RPMI7951 (cell line): ENCODE results near the gene SMARCD1. TPM values are rescaled to one million over a fixed set of nuclear protein-coding genes. Genes with fewer than 3 reads are reported as not detected.
A peak's percentile ranks its signal among the peaks of the same experiment; 100 is the strongest.
"Not testable (repeated sequence)": the region's sequence is repeated elsewhere in the genome, so short reads cannot be mapped to it uniquely, and the experiment has no call there.

ENCODE experiments used
- DNase-seq: peaks from one replicate; pipeline ENCODE4 v3.0.0-alpha.2; 2012; ENCODE audit warnings: low read depth
- total RNA-seq: library from RNA; depleted of rRNA; stranded (reverse); fragments of >200 nt; shearing (Covaris generic); gene quantifications from 2 replicates; pipeline ENCODE4 v1.2.3, GENCODE V29; 2014

SMARCD1 gene
- total RNA-seq, 1 experiment from 2014 or later = 35.9 TPM

DNA sequence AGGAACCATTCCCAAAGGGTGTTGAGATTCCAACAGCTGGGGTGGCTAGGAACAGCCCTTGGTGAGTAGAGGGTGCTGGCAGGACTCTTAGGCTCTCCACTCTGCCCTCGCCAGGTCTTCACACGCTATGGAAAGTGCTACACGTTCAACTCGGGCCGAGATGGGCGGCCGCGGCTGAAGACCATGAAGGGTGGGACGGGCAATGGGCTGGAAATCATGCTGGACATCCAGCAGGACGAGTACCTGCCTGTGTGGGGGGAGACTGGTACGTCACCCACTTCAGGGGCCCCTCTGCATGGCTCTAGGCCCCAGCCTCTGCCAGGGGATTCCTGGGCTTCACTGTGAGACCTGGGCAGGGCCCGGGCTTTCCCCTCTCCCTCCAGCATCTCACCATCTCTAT lies 8.0 kb upstream of the SMARCD1 start:
- DNase-seq = no peak

DNA sequence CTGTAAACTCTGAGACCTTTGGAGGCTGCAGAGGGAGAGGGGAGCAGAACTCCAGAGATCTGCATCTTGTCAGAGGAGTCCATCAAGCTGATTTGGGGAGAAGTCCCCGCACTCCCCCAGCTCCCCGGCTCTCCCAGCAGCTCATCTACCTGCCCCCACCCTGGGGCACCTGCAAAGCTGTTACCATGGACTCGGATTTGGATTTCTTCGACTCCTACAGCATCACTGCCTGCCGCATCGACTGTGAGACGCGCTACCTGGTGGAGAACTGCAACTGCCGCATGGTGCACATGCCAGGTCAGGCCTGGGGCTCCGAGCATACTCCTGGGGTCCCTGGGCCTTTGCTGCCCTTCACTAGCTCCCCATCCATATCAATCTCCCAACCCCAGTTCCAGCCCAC lies 6.9 kb upstream of the SMARCD1 start:
- DNase-seq = no peak

DNA sequence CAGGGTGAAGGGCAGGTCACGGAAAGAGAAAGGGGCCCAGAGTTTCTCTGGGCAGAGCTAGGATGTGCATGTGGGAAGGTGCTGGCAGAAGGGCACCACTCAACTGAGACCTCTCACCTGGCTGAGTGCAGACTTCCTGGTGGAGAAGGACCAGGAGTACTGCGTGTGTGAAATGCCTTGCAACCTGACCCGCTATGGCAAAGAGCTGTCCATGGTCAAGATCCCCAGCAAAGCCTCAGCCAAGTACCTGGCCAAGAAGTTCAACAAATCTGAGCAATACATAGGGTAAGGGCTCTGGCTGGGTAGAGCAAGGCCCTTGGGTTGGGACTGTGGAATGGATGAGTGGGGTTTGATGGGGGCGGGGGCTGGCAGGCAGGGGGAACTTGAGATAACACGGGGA lies 5.4 kb upstream of the SMARCD1 start:
- no peak for DNase-seq

DNA sequence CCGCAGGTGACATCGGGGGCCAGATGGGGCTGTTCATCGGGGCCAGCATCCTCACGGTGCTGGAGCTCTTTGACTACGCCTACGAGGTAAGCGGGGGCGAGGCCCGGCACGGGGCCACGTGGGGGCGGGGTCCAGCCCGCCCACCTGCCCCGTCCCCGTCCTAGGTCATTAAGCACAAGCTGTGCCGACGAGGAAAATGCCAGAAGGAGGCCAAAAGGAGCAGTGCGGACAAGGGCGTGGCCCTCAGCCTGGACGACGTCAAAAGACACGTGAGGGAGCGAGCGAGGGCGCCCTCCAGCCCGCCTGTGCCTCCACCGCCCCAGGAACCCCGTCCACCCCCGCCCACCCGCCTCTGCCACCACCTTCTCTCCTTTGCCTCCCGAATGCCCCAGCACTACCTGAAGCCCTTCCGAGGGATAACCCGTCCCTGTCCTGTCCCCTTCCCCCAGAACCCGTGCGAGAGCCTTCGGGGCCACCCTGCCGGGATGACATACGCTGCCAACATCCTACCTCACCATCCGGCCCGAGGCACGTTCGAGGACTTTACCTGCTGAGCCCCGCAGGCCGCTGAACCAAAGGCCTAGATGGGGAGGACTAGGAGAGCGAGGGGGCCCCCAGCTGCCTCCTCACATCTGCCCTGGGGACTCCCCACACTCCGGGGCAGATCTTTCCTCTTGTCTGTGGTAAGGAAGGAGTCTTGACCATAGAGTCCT lies 3.9 kb upstream of the SMARCD1 start:
- no peak for DNase-seq

DNA sequence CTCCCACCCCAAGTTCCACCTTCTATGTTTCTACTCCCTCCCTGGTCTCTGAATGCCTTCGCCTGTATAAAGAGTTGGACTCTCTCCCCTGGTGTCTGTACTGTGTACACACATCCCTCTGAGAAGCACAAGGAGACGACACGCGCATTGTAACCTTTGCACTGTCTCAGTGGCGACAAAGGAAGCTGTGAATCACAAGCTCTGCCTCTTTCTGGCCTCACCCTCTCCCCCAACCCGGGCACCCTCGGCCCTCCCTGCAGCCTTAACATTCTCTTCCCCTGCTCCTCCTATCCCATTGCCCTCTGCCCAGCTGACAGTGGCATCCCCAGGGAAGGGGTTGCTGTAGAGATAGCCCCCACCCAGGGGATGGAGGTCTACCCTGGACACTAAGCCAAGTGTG lies 2.5 kb upstream of the SMARCD1 start:
- no peak for DNase-seq

DNA sequence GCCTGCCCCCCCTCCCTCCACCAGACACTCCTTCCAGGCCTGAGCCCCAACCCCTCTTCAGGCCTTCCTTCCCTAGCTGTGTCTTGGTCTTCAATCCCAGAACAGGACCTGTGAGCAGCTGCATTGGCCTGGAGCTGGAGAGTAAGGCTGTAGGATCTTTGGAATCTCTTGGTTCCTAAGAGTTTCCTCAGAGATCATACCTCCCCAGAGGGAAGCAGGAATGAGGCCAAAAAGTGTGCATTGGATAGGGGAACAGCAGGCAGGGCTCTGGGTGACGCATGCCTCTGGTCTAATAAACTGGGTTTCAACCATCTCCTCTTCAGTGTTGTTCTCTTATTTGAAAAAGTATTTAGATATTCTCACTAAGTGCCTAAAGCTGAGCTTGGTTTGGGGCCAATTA lies 1.8 kb upstream of the SMARCD1 start:
- no peak for DNase-seq

DNA sequence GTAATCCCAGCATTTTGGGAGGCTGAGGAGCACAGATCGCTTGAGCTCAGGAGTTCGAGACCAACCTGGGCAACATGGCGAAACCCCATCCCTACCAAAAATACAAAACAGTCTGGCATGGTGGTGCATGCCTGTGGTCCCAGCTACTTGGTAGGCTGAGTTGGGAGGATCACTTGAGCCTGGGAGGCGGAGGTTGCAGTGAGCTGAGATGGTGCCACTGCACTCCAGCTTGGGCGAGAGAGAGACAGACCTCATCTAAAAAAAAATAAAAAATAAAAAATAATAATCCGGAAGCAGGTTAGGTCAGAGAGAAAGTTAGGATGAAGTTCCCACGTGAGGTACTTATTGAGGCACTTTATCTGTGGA lies 750 bp upstream of the SMARCD1 start:
- DNase-seq = not testable (repeated sequence)

DNA sequence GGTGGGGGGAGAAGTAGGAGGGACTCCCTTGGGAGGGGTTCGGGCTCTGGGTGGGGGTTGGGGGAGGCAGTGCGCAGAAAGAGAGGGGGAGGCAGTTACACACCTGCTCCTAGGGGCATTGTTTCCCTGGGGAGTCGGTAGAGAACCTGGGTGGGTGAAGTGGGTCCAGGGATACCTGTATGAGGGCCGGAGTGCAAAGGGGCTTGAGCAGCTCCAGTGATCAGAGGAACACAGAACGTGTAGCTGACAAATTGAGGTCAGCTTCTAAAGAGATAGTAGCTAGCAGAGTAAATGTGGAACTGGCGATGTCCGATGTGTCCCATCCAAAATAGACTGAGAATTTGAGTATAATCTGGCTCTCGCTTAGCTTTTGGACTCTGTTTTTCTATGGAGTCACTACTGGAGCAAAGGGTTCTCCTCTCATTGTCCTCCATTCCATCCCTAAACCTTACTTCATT lies 502 bp downstream of the SMARCD1 start:
- DNase-seq = no peak

DNA sequence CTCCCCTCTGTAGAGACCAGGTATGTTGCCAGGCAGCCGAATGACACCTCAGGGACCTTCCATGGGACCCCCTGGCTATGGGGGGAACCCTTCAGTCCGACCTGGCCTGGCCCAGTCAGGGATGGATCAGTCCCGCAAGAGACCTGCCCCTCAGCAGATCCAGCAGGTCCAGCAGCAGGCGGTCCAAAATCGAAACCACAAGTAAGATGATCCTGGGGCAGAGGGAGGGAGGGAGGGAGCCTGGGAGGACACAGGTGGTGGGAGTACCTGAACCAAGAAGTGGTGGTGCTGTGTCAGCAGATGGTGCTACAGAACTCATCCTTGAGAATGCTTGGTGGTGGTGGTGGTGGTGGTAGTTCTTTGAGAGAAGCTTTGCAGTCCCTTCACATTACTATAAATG lies 1.0 kb downstream of the SMARCD1 start:
- no peak for DNase-seq

DNA sequence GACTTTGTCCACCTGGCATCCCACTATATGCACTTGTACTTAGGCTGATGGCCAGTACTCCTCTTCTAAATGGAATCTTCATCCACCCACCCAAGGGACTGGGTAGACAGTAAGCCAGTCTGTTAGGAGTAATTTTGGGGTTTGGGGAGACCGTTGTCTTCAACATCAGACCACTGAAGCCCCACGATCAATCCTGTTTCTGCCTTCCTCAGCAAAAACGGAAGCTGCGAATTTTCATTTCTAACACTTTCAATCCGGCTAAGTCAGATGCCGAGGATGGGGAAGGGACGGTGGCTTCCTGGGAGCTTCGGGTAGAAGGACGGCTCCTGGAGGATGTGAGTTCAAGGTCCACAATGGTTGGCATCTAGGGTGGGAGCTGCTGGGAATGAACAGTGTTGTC lies 2.0 kb downstream of the SMARCD1 start:
- DNase-seq = no peak

DNA sequence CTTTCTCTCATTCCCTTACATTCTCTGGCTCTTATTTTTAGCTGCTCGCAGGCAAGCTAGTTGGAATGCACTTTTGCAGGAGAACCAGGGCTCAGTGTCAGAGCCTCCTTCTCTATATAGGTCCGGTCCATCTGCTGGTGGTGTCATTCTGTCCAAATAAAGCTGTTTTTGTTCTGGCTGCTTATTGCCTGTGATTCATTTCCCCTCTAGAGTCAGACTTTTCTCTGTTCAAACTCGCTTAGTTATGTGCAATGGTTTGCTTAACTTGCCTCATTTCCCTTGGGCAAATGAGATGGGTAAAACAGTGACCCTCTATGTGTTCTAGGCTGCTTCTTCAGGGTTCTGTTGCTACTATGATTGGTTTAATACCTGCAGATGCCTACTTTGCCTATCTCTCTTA lies 2.9 kb downstream of the SMARCD1 start:
- DNase-seq = peak; percentile 52

DNA sequence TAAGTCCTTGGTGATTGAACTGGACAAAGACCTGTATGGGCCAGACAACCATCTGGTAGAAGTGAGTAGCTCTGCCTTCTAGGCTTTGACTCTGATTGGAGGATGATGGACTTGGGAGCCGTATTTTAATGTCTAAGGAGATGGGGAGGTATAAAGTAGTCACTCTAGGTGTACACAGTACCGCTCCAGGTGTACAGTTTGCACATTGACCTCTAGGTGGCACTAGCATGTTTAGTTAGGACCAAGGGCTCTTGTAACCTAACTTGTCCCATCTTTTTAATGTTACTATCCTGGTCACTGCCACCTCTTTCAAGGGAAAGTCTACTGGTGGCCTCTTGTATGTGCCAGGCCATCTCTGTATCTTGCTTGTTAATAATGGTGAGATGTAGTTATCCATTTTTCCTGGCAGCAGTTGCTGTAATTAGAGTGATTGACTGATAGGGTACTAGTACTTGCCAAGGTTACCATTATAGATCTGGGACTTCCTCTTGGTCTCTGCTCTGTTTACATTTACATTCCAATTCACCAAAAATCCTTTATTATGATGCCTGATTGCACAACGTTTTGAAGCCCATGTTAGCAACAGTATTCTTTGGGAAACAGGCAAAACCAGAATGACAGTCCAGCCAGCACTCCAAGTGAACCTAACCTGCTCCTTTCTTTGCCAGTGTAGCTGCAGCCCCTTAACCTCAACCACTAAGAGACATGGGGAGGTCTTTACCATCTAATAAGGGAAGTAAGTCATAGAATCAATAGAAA lies 3.6 kb downstream of the SMARCD1 start:
- DNase-seq = peak; percentile 46

DNA sequence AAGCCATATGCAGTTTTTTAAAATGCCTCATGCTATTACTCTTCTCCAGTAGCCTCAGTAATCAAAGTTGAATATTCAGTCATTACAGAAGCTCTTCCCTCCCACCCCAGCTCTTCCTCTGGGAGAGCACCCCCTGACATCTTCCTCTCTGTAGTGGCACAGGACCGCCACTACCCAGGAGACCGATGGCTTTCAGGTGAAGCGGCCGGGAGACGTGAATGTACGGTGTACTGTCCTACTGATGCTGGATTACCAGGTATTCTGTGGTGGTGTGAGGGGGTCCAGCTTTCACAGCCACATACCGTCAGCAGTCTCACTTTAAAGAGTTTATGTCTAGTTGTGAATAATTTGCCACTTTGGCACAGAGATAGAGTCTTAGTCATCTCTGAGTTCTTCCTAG lies 4.6 kb downstream of the SMARCD1 start:
- no peak for DNase-seq

DNA sequence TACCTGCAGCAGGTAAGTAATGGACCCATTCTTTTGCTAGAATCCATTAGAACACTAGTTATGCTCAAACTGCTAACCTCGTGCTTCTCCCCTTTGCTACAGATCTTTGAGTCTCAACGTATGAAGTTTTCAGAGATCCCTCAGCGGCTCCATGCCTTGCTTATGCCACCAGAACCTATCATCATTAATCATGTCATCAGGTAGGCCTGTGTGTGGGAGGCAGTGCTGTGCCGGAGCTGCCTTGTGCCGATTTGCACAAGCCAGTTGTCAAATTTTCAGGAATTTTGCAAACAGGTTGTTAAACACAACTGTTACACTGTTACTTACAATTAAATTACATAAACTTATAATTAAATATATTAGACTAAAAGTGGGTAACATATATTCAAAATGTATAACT lies 5.2 kb downstream of the SMARCD1 start:
- no peak for DNase-seq

DNA sequence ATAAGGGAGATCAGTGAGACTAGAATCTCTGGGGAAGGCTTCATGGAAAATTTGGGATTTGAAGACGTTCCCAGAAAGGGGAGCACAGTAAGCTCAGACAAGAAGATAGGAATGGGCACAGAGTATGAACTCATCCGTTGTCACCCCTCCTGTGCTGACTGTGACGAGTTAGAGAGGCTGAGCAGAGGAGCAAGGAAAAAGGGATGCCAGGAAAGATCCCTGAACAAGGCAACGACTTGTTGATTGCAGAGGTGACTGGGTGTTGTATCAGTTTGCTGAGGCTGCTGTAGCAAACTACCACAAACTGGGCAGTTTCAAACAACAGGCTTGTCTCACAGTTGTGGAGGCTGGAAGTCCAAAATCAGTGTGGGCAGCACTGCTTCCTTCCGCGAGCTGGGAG lies 12.8 kb downstream of the SMARCD1 start:
- DNase-seq = no peak

DNA sequence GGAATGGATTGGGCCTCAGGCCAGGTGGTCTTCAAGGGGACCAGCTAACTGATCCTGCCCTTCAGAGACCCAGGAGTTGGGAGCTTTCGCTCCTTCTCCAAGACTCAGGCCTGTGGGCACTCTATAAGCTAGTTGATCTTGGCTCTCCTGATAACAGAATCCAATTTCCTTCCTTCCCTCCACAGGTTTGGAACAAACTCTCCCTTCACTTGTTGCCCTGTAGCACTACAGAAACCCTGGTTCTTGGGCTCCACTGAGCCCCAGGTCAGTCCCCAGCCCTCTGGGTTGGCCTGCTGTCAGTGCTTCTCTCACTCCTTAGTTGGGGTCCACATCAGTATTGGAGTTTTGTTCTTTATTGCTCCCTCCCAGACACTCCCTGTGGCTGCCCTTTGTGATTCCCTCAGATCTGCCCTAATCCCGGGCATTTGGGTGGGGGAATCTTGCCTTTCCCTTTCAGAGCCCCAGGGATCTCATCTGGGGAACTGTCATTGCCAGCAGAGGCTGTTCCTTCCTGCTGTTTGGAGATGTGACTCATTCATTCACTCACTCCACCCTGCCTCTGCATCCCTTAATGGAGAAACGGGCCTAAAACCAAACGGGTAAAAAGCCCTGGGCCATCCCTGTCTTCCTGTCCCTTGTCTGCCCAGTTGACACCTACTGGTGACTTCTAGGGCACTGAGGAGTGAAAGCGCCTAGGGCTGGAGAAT lies 14.3 kb downstream of the SMARCD1 start:
- peak; percentile 74 for DNase-seq

DNA sequence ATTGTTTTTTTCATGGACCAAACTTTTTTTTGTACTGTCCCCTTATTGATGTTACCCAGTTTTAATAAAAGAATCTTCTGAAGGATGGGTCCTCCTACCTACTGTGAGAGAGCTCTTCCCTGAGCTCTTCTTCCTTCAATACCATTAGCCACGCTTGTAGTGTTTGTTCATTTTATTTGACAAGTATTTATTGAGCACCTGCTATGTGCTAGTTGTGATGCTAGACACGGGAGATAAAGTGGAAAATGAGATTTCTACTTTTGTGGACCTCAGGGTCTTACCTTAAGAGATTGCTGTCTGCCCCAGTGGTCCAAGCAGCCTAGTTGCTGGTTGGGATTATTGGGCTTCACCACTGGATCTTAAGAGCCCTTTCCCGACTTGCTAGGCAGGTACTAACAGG lies 15.4 kb downstream of the SMARCD1 start:
- no peak for DNase-seq

DNA sequence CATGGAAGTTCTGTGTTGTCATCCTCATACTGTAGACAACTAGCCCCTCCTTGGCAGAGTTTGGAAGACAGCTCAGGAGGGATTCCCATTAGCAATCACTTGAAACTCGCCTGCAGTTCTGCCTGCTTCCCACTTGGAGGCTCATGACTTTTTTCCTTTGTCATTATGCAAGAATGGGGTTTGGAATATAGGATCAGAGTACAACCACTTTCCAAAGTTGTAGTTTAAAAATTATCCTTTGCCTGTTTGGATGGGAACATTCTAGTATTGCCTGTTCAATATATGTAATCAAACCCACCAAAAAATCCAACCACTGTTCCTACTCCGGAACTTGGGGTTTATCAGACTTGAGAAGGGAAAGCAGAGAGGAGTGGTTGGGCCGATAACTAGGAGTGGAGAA lies 16.5 kb downstream of the SMARCD1 start:
- peak; percentile 24 for DNase-seq

DNA sequence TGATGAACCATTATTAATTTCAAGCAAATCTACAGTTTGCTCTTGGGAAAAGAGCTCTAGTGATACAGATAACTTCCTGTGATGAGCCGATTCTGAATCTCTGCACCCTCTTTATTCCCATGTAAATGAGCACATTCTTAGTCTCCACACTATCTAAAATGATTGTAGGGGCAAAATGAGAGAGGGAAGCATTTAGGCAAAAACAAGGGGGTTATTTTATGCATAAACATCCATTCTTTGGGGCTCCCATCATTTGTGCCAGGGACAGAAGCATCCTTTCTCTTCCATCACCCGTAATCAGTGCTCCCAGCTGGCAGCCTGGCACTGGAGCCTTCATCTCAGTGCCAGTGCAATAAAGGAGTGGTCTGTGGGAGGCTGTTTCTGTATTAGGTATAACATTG lies 17.0 kb downstream of the SMARCD1 start:
- DNase-seq = no peak

DNA sequence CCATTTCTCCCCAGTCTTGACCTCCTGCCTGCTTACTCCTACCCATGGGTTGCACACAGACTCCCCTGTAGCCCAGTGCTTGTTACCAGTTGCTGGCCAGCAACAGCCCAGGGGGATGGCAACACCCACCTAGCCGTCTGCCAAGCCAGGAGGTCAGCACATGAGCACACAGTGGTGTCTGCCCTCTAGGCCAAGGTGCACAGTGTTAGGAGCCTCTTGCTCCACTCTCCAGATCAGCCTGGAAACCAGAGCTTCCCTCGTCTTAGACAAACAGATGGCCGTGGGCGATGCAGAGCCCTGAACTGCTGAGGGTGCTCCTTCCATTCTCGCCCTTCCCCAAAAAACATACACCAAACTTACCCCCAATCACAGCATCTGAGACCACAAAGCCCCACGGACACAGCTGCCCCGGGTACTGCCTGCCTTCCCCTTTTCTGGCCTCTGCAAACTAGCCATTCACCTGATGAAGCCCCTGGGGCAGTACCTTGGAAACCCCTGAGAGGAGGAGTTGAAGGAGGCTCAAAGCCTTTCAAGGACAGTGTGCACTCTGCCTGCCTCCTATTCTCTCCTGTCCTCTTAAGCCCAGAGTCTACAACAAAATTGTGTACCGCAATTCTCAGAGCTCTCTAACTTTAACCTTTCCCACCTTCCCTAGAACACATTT lies 17.6 kb downstream of the SMARCD1 start:
- no peak for DNase-seq

DNA sequence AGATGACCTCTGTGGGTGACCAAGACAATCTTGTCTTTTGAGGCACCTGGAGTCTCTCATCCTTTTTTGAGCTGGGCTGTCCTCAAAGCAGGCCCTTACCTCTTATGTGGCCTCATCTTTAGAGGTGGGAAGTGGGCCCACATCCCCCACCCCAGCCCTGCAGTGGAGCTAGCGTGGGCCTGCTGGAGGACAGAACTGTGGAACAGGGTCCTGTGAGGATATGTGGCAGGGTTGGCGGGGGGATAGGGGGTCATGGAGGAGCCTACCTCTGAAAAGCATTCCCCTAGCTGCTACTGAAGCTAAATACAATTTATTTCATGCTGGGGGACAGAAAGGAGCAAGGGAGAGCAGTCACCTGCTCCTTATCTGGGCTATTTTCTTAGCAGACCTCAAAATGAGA lies 18.2 kb downstream of the SMARCD1 start:
- no peak for DNase-seq

DNA sequence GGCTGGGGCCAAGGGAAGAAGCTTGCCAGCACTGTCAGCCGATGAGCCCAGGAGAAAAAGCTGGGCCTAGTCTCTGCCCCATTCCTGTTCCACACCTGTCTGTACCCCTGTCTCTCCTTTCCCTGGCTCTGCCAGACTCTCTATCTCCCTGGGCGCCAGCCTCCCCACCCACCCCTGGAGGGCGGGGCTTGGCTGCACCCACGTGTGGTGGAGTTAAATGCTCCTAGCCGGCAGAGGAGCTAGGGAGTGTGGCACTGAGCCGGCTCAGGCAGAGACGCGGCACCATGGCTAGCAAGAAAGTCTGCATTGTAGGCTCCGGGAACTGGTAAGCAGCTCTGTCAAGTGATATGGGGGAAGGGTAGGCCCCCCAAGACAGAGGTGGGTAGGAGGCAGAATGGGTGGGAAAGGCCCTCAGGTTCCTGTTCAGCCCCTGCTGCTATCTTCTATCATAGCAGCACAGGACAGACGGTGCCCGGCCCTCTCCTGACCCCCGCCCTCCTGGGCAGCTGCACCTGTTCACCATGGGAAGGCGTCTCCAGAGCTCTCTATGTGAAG lies 18.7 kb downstream of the SMARCD1 start, which contains the start of gene GPD1:
TSS of gene GPD1 (plus strand) at position 242 of the 555 bp plus-strand sequence. CDS start at position 285, 43 bp downstream.
- DNase-seq = peak; percentile 32
